GM20431 (cell line): ENCODE data around the gene TMEM108.

Source experiments
- in situ Hi-C: fragments of 300-500 bp; cut with MseI, MboI; formaldehyde crosslinking; loops from one replicate; pipeline ENCODE4 v1.15.0; 2020; ENCODE audit warnings: low sequenced_read_pairs; ENCODE audit not compliant: unreplicated experiment

TMEM108 gene

GRCh38 chr3:133371181-133371580, 333.0 kb downstream of the TMEM108 start:
- in situ Hi-C loops: no loop called here

GRCh38 chr3:133371676-133372075, 333.5 kb downstream of the TMEM108 start:
- in situ Hi-C loops: no loop called here

GRCh38 chr3:133374708-133375402, 336.7 kb downstream of the TMEM108 start:
- in situ Hi-C loops: loop anchor here (25.0 kb wide), 2 partner anchors 338 to 638 kb away; partner anchors contain the start of gene TMEM108

- in situ Hi-C loops: loop anchor here (25.0 kb wide), 2 partner anchors 338 to 638 kb away; partner anchors contain the start of gene TMEM108
Measured at GRCh38 chr3:133375403-133375745, 337.2 kb downstream of the TMEM108 start.

DNA sequence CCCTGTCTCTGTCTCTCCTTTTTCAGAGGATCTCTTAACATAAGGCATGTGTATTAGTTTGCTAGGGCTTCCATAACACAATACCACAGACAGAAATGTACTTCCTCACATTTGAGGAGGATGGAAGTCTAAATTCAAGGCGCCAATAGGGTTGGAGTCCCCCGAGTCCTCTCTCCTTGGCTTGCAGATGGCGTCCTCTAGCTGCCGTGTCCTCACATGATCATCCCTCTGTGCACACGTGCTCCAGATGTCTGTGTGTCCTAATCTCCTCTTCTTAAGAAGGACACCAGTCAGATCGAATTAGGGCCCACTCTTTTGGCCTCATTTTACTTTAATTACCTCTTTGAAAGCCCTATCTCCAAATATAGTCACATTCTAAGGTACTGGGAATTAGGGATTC, 338.6 kb downstream of the TMEM108 start:
- in situ Hi-C loops: loop anchor here (25.0 kb wide), 2 partner anchors 340 to 640 kb away; partner anchors contain the start of gene TMEM108

GRCh38 chr3:133377396-133377795, 339.2 kb downstream of the TMEM108 start:
- in situ Hi-C loops: loop anchor here (25.0 kb wide), 2 partner anchors 340 to 640 kb away; partner anchors contain the start of gene TMEM108

DNA sequence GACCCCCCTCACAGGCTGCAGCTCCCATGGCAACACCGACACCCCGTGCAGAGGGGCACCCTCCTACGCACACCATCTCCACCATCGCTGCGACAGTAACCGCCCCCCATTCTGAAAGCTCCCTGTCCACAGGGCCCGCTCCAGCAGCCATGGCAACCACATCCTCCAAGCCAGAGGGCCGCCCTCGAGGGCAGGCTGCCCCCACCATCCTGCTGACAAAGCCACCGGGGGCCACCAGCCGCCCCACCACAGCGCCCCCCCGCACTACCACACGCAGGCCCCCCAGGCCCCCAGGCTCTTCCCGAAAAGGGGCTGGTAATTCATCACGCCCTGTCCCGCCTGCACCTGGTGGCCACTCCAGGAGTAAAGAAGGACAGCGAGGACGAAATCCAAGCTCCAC, 341.7 kb downstream of the TMEM108 start:
- in situ Hi-C loops: loop anchor here (25.0 kb wide), 2 partner anchors 343 to 643 kb away; partner anchors contain the start of gene TMEM108

GRCh38 chr3:133380481-133381225, 342.5 kb downstream of the TMEM108 start:
- in situ Hi-C loops: loop anchor here (25.0 kb wide), 2 partner anchors 343 to 643 kb away; partner anchors contain the start of gene TMEM108

DNA sequence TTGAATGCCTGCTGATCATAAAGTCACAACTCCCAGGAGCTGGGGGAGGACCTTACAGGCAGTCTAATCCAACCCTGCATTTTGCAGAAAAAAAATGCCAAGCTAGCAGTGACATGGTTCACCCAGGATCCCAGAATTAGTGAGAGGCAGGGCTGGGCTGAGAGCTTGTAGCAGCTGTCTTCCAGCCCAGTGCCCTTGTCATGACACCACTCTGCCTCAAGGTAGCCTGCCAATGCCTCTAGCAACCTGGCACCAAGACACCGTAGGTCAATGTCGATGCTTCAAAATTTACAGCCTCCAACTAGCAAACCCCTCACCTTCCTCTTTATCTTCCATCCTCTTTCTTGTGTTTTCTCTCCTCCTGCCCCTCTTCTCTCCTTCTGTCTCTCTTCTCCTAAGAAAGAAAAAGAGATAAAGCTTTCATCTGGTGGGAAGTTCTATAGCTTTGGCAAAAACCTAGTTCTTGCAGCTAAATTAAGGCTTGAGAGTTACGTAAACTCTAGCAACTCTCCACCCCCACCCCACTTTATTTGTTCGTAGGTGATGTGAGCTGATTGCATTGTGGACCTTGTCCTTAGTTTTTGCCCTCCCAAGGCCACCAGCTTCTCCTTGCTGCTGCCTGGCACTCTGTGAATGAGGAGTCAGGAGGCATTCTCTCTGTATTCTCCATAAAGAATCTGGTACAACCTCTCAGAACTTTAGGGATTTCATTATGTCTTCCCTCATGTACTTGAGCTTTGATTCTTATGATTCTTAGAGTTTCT, 343.3 kb downstream of the TMEM108 start:
- in situ Hi-C loops: loop anchor here (25.0 kb wide), 2 partner anchors 344 to 644 kb away; partner anchors contain the start of gene TMEM108

DNA sequence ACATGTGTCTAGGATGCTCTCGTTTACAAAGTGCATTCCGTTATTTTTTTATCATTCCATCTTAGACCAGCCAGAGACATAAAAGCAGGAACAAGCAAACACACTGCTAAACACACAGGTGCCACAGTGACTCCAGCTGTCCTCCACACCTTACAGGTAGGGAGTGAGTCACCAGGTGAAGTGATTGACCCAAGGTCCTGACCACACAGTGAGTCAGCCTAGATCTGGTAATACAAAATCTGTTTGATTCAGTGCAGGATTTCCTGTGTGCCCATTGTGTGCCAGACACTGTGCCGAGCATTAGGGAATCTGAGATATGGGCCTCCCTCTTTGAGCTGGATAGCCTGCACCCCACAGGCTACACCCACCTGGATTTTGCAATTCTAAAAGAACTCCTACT, 345.0 kb downstream of the TMEM108 start:
- in situ Hi-C loops: loop anchor here (25.0 kb wide), 2 partner anchors 346 to 646 kb away; partner anchors contain the start of gene TMEM108

- in situ Hi-C loops: loop anchor here (25.0 kb wide), 2 partner anchors 346 to 646 kb away; partner anchors contain the start of gene TMEM108
Measured at GRCh38 chr3:133383741-133384140, 345.6 kb downstream of the TMEM108 start.

DNA sequence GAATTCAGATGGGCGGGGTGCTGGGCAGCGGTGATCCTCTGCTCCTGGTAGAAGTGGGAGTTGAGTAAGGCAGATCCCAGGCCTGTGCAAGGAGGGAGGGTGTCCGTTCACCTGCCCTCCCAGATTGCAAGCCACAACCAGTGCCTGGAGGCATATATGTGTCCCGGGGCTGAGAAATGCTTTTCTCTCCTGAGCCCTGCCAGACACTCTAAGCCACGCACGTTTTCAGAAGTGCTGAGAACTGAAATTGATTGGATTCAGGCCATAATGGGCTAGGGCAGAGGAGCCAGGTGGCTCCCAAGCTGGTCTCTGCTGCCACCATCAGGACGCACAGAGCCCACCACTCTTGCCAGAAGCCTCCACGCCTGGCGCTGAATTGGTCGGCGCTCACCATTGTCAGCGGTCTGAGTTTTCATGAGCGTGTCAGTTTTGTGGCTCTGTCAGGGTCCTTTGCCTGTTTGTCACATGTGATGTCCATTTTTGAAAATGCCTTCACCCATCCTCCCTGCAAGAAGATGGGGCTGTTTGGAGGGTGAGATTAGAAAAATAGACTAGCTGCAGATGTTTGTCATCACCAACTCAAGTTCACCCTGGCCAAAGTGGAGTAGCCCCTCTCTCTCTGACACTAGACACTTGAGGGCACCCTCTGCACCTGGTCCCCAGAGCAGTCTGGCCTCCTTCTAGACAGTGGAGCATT, 346.3 kb downstream of the TMEM108 start:
- in situ Hi-C loops: loop anchor here (25.0 kb wide), 2 partner anchors 347 to 647 kb away; partner anchors contain the start of gene TMEM108

DNA sequence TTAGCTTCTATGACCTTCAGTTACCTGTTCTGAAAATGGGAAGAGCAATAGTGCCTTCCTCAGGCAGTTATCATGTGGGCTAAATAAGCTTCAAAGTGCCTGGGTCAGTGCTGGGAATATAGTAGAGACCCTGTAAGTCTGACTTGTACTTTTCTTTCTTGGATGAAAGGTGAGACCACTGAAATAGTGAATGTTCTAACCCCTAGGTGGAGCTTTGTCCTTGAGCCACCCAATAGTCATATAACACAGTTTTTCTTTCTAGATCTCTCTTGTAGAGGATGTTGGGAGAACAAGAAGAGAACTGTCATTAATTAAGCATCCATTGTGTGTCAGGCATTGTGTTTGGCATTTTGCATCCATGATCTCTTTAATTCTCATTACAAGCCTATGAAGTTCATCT, 348.7 kb downstream of the TMEM108 start:
- in situ Hi-C loops: loop anchor here (25.0 kb wide), 2 partner anchors 350 to 650 kb away; partner anchors contain the start of gene TMEM108

DNA sequence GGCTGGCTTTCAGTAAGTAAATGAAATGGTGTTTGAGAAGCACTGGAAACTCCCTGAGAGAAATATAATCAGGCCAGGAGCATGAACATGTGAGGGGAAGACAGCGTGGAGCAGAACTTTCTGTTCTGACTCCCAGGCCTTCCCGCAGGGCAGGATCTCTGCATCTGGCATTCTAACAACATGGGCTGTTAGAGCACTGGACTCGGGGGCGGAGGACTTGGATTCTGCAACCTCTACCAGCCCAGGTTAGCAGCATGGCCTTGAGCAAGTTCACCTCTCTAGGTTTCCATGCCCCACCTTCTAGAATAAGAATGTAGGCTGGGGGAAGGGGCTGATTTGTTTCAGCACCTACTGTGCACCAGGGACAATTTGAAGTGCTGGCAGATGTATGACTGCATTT, 349.1 kb downstream of the TMEM108 start:
- in situ Hi-C loops: loop anchor here (25.0 kb wide), 2 partner anchors 350 to 650 kb away; partner anchors contain the start of gene TMEM108

GRCh38 chr3:133388696-133389395, 350.7 kb downstream of the TMEM108 start:
- in situ Hi-C loops: loop anchor here (25.0 kb wide), 2 partner anchors 352 to 652 kb away; partner anchors contain the start of gene TMEM108

GRCh38 chr3:133390715-133391114, 352.5 kb downstream of the TMEM108 start:
- in situ Hi-C loops: loop anchor here (25.0 kb wide), 2 partner anchors 353 to 653 kb away; partner anchors contain the start of gene TMEM108

DNA sequence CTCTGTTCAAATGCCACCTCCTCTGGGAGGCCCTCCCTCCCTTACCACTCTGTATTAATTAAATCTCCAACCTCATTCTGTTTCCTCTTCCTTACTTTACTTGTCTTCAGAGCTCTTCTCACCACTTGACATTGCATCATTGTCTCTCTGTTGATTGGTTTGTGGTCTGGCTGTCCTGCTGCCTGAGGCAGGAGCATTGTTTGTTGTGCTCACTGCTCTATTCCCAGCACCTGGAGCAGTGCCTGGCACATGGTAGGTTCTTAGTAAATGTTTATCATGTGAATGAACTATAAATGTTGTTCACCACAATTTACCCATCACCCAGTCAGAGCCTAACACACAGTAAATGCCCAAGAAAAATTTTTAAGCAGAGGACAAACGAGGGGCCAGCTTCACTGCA, 355.0 kb downstream of the TMEM108 start:
- in situ Hi-C loops: loop anchor here (25.0 kb wide), 2 partner anchors 356 to 656 kb away; partner anchors contain the start of gene TMEM108
